Lower leg skin (tissue), 4 donors: Measurements from ENCODE around the gene MEIKIN. TPM values are rescaled to one million over a fixed set of nuclear protein-coding genes. Genes with fewer than 3 reads are reported as not detected.

Source experiments
- DNase-seq, 2 donors: peaks; one replicate each; pipeline ENCODE4 v3.0.0-alpha.2; 2019; ENCODE audit warnings: low spot score in 2 of 2
- H3K4me3 ChIP-seq: fragments of 200-600 bp; sonication (generic); 2 replicates; pipeline ENCODE4 v1.5.1; 2017; ENCODE audit warnings: mild to moderate bottlenecking, low read depth; ENCODE audit not compliant: poor library complexity, severe bottlenecking
- POLR2A ChIP-seq, 2 donors: fragments of 450-650 bp; IDR thresholded peaks; one replicate each; pipeline ENCODE4 v1.6.1; 2016 to 2017; ENCODE audit warnings: antibody characterized with exemption in 2 of 2, mild to moderate bottlenecking in 1 of 2, moderate library complexity in 1 of 2
- WGBS, 2 donors: methylation state at CpG; one replicate each; pipeline ENCODE4 v1.1.5; 2018; 5-methylcytosine and 5-hydroxymethylcytosine counted together
- intact Hi-C: fragments of 100-400 bp; cut with DNase I; formaldehyde crosslinking; loops from one replicate; pipeline ENCODE4 v1.15.0; 2023; ENCODE audit warnings: low total_unique reads
- total RNA-seq, 4 donors: library from RNA; depleted of rRNA; stranded (reverse); fragments of >200 nt; gene quantifications; one replicate each; pipeline ENCODE4 v1.1.0, GENCODE V29; 2016
- TF ChIP-seq, protein P1 (sequence below), 3 donors: fragments of 450-650 bp; IDR thresholded peaks; one replicate each; pipeline ENCODE4 v1.5.1; 2016; ENCODE audit warnings: antibody characterized with exemption in 3 of 3, mild to moderate bottlenecking in 3 of 3, moderate library complexity in 2 of 3

Gene MEIKIN, protein sequence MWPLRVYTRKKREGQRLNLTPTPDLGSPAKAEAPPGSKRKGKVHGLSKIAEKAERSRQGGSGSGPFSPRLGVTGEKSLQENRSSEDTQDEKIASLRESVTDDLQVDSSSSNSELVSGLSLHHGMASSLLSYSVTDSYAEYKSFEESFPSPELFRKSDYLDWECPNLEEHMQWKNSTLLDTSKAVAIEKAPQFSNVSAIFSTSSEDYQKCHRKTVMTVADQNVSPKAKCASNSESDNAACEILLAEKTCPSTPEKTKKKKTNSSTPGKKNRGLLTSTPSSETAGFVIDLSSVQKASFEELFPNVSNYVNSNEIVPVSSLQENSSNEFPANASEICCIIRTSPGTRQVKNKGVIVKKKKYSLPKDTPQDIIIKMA
- not detected for total RNA-seq

DNA sequence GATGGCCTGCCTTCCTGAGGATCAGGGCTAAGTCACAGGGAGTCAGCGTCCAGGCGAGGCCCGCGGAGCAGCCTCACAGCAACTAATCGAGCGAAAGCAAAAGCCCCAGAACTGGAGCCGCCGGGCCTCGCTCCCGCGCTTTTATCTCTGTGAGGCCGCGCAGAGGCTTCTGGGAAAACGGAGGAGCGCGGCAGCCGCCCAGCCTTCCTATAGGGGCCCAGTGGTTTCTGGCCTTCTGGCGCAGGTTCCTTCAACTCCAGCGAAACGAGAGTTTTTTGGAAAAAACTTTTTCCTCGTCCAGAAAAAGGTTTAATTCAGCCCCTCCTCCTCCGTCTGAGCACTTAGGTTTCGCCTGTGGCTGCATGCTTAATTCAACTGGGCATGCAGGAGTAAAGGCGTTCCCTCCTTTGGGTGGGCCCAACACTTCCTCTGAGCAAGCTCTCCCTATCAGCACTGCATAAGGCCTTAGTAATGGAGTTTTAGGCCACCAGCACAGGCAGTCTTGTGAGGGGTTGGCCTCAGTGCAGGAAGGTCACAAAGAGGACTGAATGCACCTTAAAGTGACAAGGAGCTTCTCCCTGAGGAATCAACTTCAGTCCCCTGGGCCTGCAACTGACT is at the start of gene MEIKIN:
TSS of gene MEIKIN (minus strand) at position 113 of the 618 bp plus-strand sequence. CDS start 158 bp downstream, outside the sequence.
- no peak within 1 kb of the TSS for H3K4me3 ChIP-seq
- 81 to 84% methylated on average over 24 of the region's 24 CpGs for WGBS, 2 donors
- intact Hi-C loops, result no loop called here
- no peak for DNase-seq
- TF ChIP-seq, protein P1, sequence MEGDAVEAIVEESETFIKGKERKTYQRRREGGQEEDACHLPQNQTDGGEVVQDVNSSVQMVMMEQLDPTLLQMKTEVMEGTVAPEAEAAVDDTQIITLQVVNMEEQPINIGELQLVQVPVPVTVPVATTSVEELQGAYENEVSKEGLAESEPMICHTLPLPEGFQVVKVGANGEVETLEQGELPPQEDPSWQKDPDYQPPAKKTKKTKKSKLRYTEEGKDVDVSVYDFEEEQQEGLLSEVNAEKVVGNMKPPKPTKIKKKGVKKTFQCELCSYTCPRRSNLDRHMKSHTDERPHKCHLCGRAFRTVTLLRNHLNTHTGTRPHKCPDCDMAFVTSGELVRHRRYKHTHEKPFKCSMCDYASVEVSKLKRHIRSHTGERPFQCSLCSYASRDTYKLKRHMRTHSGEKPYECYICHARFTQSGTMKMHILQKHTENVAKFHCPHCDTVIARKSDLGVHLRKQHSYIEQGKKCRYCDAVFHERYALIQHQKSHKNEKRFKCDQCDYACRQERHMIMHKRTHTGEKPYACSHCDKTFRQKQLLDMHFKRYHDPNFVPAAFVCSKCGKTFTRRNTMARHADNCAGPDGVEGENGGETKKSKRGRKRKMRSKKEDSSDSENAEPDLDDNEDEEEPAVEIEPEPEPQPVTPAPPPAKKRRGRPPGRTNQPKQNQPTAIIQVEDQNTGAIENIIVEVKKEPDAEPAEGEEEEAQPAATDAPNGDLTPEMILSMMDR (IDR thresholded peaks at IDR 0.05), result no peak
- no peak for TF ChIP-seq POLR2A (IDR thresholded peaks at IDR 0.05)

DNA sequence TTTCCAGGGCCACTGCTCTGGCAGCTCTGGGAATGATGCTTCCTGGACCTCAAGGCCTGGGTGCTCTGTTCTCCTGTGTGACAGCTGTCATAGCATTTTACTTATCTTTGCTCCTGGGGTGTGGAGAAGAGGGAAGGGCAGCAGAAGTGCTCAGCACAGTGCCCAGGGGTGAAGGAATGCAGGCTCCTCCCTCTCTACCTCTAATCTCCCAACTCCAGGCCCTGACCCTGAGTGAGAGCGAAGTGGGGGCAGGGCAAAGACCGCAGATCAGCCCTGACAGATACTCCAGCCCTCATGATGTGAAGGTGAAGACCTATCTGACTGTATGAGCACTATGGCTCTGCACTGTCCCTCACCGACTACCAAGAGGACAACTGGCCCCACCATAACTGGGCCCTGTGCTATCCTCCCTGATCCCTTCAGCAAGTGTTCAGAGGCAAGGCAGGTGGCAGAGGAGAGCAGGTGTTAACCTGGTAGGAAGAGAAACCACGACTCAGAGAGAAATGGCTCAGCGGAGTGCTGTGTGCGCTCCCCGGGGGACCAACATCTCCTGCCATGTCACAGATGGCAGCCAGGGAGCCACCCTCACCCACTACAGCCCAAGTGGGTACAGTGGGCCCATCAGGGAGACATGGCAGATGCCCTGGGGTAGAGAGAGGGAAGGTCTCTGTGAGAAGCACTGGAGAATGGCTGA is 49.2 kb upstream of the MEIKIN start:
- DNase-seq, result no peak
- no peak overlapping the region for H3K4me3 ChIP-seq
- 85 to 91% methylated on average over 6 to 7 of the region's 7 CpGs for WGBS, 2 donors
- no peak for TF ChIP-seq POLR2A (IDR thresholded peaks at IDR 0.05)
- TF ChIP-seq, protein P1 (IDR thresholded peaks at IDR 0.05), result no peak
- intact Hi-C loops, result no loop called here

DNA sequence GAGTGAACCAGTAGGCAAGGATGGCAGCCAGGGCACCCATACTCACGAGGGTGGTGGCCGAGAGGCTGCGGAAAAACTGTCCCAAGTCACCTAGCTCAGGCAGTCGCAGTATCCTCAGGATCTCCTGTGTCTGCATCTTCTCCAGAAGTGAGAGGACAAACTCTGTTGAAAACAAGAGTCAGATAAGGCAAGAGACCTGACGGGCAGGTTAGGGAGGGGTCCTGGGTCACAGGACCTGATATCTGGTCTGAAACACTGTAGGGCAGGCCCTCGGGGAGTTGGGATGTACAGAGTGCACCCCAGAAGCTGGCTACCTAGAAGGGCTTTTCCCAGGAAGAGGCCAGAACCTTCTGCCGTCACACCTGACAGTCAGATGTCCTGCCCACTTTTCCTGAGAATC is 48.6 kb upstream of the MEIKIN start:
- intact Hi-C loops, result no loop called here
- no peak overlapping the region for H3K4me3 ChIP-seq
- DNase-seq, result no peak
- TF ChIP-seq, protein P1 (IDR thresholded peaks at IDR 0.05), result no peak
- TF ChIP-seq POLR2A (IDR thresholded peaks at IDR 0.05), result no peak
- WGBS, 2 donors, result 89% methylated on average over 6 to 7 of the region's 7 CpGs

DNA sequence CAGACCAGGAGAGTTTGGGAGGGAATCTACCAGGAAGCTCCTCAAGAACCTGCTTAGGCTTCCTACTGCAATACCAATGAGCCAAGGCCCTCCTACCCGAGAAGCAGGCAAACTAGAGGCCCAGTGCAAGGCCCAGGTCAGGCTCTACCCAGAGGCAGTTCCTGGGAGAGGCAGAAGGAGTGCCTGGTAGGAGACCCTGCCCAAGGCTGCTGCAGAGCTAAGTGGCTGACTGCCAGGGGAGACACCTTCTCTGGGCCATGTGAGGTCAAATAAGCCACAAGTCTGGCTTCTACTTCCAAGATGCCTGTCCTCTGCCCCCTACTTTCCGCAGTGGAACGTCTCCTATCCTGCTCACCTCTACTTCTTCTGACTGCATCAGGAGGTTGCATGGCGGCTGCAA is 48.2 kb upstream of the MEIKIN start:
- no peak for DNase-seq
- intact Hi-C loops, result no loop called here
- H3K4me3 ChIP-seq, result no peak overlapping the region
- TF ChIP-seq POLR2A (IDR thresholded peaks at IDR 0.05), result no peak
- TF ChIP-seq, protein P1 (IDR thresholded peaks at IDR 0.05), result no peak
- 88 to 98% methylated on average over 3 to 4 of the region's 4 CpGs for WGBS, 2 donors

DNA sequence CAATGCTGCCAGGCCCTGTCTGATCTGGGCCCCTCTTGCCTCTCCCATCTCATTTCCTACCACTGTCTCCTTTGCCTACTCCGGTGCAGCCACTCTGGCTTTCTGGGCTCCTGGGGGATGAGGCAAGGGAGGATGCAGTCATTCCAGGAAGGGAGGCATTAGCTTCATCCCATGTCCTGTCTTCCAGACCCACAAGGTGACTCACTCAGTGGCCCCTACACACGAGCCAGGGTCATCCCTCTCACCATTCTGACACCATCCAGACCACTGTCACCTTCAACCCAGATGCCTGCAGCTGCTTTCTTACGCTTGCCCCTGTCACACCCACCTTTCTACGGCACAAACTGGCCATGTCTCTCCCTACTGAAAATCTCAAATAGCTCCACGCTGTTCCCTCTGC is 46.9 kb upstream of the MEIKIN start:
- TF ChIP-seq, protein P1 (IDR thresholded peaks at IDR 0.05), result no peak
- TF ChIP-seq POLR2A (IDR thresholded peaks at IDR 0.05), result no peak
- intact Hi-C loops, result no loop called here
- no peak overlapping the region for H3K4me3 ChIP-seq
- WGBS, 2 donors, result 79 to 80% methylated on average over 5 of the region's 5 CpGs
- no peak for DNase-seq
